Stimulated activated CD8-positive, alpha-beta memory T cell treated with anti-CD3 and anti-CD28 coated beads, Interleukin-15, amount 100 ng/mL, for 24 hours (primary cell): ENCODE results near the gene GLP2R.
"Not testable (repeated sequence)": the region's sequence is repeated elsewhere in the genome, so short reads cannot be mapped to it uniquely, and the experiment has no call there.

Source experiments
- DNase-seq: peaks from one replicate; pipeline ENCODE4 v3.0.0-alpha.2; 2020; ENCODE audit warnings: low read depth

GLP2R gene

GRCh38 chr17:9899280-9900043, 73.7 kb downstream of the GLP2R start:
- DNase-seq = no peak

GRCh38 chr17:9900044-9900594, 74.4 kb downstream of the GLP2R start:
- no peak for DNase-seq

GRCh38 chr17:9900784-9901183, 75.1 kb downstream of the GLP2R start:
- DNase-seq = no peak

- DNase-seq = no peak
Measured at GRCh38 chr17:9902120-9902519, 76.4 kb downstream of the GLP2R start.

- DNase-seq = no peak
Measured at GRCh38 chr17:9904277-9905077, 78.8 kb downstream of the GLP2R start.

- no peak for DNase-seq
Measured at GRCh38 chr17:9905078-9905415, 79.3 kb downstream of the GLP2R start, which contains the start of gene RCVRN. RCVRN (minus strand) TSS chr17:9905271; CDS start chr17:9905180, 91 bp downstream.

- no peak for DNase-seq
Measured at GRCh38 chr17:9905902-9906301, 80.2 kb downstream of the GLP2R start.

GRCh38 chr17:9906616-9907015, 80.9 kb downstream of the GLP2R start:
- DNase-seq = no peak

GRCh38 chr17:9907131-9907530, 81.4 kb downstream of the GLP2R start:
- no peak for DNase-seq

- no peak for DNase-seq
Measured at GRCh38 chr17:9907883-9908648, 82.3 kb downstream of the GLP2R start.

- DNase-seq = no peak
Measured at GRCh38 chr17:9908649-9909042, 82.9 kb downstream of the GLP2R start.

GRCh38 chr17:9911089-9911488, 85.4 kb downstream of the GLP2R start:
- DNase-seq = no peak

GRCh38 chr17:9912121-9913099, 86.7 kb downstream of the GLP2R start:
- DNase-seq = no peak

- DNase-seq = no peak
Measured at GRCh38 chr17:9913476-9913875, 87.8 kb downstream of the GLP2R start.

- DNase-seq = no peak
Measured at GRCh38 chr17:9916108-9916507, 90.4 kb downstream of the GLP2R start.

GRCh38 chr17:9917131-9917530, 91.4 kb downstream of the GLP2R start:
- no peak for DNase-seq

- no peak for DNase-seq
Measured at GRCh38 chr17:9917801-9918200, 92.1 kb downstream of the GLP2R start.

GRCh38 chr17:9918352-9918751, 92.6 kb downstream of the GLP2R start:
- no peak for DNase-seq

- no peak for DNase-seq
Measured at GRCh38 chr17:9918804-9919352, 93.2 kb downstream of the GLP2R start.

GRCh38 chr17:9921216-9921615, 95.5 kb downstream of the GLP2R start:
- not testable (repeated sequence) for DNase-seq
